NCI-H226 (cell line): Measurements from ENCODE around the gene A2M.

Source experiments
- DNase-seq: peaks from one replicate; pipeline ENCODE4 v3.0.0-alpha.2; 2015

The A2M gene

GRCh38 chr12:9115731-9116559 is at the start of gene A2M:
Gene A2M, minus strand, starts transcription at chr12:9115919. Its CDS starts 70 bp downstream, at chr12:9115849.
- no peak for DNase-seq

DNA sequence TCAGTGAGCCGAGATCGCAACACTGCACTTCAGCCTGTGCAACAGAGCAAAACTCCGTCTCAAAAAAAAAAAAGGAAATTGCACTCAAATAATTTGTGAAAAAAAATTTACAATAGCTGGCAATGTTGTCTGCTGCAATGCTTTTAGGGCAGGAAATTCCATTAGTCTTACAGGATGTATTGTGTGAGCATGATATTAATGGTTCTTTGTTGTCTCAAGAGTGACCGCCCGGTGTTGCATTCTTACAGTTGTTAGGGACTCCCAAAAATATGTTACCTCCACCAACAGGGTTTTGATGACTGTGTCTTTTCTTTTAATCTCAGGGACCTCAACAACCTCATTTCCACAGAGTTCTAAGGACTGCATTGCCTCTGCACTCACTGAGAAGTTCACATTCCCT is 47.7 kb upstream of the A2M start:
- no peak for DNase-seq

DNA sequence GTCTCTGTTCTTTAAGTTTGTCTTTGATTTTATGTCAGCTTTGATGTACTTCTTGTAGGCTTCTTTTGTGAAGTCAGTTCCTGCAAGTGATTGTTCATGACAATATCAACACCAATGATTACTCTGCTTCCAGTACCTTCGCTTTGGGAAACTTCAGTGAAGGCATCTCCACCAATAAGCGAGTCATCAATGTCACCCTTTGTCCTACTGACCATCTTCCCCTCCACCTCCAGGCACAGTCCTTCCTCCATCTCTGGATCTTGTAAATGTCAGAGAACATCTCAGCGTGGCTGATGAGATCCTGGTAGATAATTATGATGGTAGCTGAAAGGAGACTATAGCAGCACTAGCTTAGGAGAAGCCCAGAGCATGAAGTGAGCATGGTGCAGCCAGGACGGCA is 40.4 kb upstream of the A2M start:
- DNase-seq: no peak

- no peak for DNase-seq
Observed at GRCh38 chr12:9149372-9149771, 33.7 kb upstream of the A2M start.

DNA sequence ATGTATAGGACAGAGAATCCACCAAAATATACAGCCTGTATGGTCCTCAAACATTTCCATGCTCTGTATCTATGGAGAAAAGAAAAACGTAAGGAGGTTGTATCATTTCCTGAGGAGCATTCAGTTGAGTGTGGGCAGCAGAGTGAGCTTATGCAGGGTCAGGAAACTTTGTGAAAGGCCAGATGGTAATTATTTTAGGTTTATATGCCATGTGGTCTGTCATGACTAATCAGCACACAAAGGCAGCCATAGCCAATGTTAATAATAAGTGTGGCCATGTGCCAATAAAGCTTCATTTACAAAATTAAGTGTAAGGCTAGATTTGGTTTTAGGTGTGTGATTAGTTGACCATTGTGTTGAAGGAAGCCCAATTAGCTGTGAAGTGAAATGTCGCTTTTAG is 33.2 kb upstream of the A2M start:
- DNase-seq: no peak

DNA sequence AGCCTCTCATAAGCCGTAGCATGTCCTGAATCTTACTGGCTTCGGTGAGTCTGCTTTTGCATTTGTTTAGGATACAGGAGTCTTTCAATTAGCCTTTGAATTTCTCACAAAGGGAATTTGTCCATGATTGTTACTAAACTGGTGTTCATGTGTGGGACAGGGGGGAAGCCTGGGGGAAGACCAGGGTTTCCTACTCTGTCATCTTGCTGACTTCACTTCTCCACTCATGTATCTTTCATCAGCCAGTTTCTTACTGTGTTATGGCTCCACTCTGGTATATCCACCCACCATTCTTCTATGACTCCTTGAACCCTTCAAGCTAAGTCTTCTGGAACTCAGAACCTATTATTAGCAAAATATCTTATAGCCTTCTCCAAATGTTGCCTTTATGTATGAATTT is 31.7 kb upstream of the A2M start:
- DNase-seq: no peak

DNA sequence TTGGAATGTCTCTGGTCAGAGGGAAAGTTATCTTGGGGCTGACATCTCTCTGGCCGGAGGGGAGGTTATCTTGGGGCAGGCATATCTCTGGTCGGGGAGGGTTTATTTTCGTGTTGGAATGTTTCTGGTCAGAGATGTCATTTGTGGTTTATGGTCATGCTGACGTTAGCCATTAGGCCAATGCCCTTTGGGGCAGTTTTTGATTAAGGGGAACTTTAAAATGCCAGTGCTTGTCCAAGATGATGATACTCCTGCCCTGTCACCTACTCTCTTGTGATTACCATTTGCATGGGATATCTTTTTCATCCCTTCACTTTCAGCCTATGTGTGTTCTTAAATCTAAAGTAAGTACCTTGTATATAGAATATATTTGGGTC is 29.0 kb upstream of the A2M start:
- peak; percentile 31 for DNase-seq

- DNase-seq: no peak
Observed at GRCh38 chr12:9143929-9144729, 28.4 kb upstream of the A2M start.

DNA sequence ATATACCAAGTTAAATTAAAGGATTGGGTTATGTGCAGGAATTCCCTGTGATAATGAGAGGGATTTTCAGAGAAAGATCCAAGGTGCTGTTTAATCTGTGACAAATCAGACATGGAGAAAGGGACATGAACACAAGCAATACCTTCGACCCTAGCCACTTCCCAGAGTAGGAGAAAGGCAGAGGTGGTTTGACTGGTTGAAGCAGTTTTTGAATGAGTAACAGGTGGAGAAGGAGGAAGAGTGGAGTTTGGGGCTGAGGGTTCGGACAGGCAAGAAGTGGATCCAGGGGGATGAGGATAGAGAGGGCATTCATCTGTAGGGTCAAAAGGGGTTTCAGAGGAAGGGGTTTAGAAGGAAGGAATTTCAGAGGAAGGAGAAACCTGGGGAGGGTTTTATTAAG is 27.4 kb upstream of the A2M start:
- no peak for DNase-seq

GRCh38 chr12:9139588-9140290 is 24.0 kb upstream of the A2M start:
- DNase-seq: peak; percentile 7

DNA sequence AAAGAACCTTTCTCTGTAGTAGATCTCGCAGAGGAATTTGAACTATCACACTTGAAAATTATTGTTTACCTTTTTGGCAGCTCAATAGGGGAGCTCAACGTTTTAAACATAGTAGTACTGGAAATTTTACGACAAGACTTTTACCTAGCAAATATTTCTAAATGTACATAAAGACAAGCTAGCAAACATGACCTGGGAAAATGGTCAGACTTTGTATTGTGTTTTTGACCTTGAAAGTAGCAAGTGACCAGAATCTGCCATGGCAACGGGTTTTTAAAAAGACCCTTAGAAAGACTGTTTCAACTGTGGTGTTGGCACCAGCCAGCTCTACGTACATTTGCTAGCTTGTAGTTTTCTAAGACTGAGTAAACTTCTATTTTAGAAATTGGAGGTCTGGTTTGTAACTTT is 20.2 kb upstream of the A2M start:
- no peak for DNase-seq

GRCh38 chr12:9134981-9135628 is 19.4 kb upstream of the A2M start:
- no peak for DNase-seq

DNA sequence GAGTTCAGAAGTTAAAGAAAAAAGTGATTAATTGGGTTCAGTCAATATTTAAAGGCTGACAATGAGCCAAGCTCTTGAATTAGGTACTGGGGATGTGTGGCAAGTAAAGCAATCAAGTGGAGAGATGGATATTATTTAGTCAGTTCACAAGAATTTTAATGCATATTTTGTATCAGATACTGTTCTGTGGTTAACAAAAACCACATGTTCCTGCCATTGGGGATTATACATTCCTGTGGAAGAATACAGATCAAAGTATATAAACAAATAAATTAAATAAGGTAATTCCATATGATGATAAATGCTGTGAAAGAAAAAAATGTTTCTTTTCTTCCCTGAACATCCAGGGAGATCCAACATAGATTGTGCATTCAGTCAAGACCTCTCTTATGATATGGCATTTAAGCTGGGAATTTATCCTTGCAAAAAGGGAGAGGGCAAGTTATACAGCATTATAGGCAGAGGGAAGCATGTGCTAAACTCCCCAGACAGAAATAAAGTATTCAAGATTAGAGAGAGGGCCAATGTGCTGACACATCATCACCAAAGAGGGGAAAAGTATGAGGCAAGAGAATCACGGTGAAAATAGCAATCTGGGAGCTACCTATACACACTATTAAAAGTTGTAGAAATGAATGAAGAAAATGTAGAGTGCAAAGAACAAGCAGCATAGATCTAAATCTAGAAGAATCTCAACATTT is 17.6 kb upstream of the A2M start:
- peak; percentile 51 for DNase-seq

DNA sequence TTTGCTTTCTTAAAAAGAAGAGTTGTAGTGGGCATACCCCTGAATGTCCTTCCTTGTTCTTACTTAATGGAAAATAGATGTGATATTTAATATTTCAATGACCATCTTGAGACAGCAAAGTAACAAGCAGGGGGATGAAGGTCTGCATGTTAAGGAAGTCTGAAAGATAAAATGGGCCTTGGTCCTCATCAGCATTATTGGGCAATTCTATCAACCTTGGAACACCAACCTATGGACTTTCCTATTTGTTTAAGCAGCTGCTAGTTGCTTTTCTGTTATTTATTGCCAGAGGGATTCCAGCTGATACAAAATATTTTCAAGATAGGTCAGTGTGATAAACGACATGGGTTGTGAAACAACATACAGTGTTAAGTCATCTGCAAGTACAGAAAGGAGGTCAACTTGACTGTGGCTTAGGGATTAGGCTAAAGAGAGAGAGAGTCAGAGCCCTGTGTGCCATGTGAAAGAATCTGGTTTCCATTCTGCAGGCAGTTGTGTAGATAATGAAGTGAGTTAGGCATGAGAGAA is 16.4 kb upstream of the A2M start:
- peak; percentile 40 for DNase-seq

GRCh38 chr12:9130244-9130643 is 14.5 kb upstream of the A2M start:
- DNase-seq: no peak

DNA sequence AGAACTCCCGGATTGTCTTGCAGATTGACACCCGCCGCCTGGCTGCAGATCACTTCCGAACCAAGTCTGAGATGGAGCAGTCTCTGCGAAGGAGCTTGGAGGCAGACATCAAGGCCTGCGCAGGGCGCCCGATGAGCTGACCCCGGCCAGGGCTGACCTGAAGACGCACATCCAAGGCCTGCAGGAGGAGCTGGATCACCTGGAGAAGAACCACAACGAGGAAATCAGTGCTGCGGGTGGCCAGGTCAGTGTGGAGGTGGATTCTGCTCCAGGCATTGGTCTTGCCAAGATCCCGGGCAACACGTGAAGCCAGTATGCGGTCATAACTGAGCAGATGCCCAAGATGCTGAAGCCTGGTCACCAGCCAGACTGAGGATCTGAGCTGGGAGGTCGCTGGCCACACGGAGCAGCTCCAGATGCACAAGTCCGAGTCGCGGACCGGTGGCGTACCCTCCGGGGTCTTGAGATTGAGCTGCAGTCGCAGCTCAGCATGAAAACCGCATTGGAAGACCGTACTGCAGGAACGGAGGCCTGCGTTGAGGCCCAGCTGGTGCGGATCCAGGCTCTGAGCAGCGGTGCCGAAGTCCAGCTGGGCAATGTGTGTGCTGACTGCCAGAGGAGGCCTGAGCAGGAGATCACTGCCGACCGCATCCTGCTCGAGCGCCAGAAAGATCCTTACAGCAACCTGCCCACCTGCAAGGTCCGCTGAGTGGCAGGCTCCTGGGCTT is 12.4 kb upstream of the A2M start:
- no peak for DNase-seq

DNA sequence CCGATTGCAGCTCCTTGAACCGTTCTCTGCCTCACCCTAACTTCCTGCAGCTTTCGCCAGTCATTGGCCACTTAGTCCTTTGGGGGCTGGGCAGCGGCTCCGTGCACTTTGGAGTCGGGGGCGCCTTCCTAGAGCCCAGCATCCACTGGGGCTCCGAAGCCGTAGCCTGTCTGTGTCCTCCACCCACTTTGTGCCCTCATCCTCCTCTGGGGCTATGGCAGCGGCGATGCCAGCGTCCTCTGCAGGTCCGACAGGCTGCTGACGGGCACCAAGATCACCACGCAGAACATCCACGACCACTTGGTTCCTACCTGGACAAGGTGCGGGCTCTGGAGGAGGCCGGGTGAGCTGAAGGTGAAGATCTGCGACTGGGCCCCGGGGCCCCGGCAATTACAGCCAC is 11.8 kb upstream of the A2M start:
- DNase-seq: no peak

GRCh38 chr12:9124383-9125031 is 8.8 kb upstream of the A2M start:
- DNase-seq: no peak

GRCh38 chr12:9123781-9124382 is 8.2 kb upstream of the A2M start:
- DNase-seq: no peak

DNA sequence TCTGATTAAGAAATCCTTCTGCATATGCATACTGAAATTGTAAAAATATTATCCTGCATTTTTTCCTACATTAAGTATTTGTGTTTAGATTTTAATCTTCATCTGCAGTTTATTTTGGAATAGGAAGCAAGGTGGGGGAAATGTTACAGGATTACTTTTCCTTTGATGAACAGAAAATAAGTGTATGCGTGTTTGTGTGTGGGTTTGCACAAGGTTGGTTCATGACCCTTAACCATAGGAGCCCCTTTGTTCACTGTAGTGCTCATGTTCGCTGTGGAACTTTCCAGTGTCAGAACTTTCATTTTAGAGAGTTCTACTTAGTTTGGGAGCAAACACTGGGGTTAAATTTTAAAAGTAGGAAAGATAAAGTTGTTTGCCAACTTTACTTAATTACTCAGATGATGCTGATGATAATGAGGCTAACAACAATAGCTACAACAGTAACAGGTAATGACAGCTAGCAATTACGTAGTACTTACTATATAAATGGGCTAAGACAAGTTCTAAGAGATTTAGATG is 6.4 kb upstream of the A2M start:
- DNase-seq: no peak
